ENCODE data around the gene USP31.

Gene USP31, protein sequence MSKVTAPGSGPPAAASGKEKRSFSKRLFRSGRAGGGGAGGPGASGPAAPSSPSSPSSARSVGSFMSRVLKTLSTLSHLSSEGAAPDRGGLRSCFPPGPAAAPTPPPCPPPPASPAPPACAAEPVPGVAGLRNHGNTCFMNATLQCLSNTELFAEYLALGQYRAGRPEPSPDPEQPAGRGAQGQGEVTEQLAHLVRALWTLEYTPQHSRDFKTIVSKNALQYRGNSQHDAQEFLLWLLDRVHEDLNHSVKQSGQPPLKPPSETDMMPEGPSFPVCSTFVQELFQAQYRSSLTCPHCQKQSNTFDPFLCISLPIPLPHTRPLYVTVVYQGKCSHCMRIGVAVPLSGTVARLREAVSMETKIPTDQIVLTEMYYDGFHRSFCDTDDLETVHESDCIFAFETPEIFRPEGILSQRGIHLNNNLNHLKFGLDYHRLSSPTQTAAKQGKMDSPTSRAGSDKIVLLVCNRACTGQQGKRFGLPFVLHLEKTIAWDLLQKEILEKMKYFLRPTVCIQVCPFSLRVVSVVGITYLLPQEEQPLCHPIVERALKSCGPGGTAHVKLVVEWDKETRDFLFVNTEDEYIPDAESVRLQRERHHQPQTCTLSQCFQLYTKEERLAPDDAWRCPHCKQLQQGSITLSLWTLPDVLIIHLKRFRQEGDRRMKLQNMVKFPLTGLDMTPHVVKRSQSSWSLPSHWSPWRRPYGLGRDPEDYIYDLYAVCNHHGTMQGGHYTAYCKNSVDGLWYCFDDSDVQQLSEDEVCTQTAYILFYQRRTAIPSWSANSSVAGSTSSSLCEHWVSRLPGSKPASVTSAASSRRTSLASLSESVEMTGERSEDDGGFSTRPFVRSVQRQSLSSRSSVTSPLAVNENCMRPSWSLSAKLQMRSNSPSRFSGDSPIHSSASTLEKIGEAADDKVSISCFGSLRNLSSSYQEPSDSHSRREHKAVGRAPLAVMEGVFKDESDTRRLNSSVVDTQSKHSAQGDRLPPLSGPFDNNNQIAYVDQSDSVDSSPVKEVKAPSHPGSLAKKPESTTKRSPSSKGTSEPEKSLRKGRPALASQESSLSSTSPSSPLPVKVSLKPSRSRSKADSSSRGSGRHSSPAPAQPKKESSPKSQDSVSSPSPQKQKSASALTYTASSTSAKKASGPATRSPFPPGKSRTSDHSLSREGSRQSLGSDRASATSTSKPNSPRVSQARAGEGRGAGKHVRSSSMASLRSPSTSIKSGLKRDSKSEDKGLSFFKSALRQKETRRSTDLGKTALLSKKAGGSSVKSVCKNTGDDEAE (N-terminal part only)

DNA sequence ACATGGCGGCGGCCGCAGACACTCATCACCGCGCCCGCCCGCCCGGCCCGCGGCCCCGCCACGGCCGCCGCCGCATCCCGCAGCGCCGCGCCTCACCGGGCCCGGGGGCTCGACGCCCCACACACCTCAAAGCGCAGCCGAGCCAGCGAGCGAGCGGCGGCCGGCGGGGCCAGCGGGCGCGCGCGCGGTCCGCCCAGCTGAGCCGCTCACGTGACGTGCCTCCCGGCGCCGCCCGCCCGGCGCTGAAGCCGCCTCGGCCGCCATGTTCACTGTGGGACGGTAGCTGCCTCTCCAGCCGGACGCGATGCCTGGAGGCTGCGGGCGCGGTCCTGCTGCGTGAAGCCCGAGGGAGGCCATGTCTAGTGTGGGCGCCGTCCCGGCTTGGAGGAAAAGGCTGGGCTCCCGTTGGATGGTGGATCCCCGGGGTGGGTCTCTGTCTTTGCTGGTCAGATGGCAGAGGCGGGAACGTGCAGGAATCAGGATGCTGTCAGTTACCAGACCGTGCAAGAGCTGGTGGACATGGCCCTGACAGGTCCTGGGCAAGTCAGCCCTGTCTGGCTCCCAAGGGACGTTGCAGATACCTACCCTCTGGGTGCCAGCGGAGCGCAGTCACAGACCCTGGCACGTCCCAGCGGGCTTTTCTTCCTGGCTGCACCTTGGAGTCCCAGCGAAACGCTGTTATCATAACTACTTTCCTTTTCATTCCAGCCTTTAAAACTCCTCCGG, at the start of gene USP31:
Gene USP31, minus strand, starts transcription at position 186 of the 726 bp plus-strand sequence. Its CDS starts 182 bp downstream, at position 4.
- DNase-seq = peak; percentile 86

DNA sequence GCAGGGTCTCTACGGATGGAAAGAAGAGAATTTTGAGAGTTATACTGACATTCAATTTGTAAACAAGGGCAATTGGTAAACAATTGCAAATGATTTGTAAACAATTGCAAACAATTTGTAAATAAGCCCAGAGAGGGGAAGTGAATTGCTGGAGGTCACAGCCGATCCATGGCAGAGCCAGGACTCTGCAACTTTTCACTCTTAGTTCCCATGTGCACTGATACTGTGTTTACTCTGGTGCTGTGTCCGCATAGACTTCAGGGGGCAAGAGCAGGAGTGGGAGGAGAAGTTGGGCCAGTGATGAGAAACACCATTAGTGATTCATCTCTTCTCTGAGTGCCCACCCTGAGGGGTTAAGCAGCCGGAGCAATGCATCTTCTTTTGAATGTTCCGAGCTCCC, 47.3 kb upstream of the USP31 start:
- DNase-seq = no peak

DNA sequence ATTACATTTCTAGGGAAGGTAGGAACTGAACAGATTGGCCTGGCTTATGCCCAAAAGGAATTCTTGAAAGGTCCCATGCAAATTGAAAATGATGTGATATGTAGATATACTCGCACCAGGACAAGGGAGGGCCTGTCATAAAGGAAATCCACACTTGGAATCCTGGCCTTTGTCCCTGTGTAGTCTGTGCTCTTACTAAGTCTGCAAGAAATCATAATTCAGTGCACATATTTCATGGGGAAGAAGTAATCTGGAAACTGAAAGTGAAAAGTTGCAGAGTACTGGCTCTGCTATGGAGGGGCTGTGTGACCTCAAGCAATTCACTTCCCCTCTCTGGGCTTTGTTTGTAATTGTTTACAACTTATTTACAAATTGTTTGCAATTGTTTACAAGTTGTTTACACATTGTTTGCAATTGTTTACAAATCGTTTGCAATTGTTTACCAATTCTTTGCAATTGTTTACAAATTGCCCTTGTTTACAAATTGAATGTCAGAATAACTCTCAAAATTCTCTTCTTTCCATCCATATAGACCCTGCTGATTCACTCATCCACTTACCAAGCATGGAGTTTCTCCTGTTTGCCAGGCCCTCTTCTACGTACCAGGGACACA, 46.2 kb upstream of the USP31 start:
- DNase-seq = peak; percentile 40

DNA sequence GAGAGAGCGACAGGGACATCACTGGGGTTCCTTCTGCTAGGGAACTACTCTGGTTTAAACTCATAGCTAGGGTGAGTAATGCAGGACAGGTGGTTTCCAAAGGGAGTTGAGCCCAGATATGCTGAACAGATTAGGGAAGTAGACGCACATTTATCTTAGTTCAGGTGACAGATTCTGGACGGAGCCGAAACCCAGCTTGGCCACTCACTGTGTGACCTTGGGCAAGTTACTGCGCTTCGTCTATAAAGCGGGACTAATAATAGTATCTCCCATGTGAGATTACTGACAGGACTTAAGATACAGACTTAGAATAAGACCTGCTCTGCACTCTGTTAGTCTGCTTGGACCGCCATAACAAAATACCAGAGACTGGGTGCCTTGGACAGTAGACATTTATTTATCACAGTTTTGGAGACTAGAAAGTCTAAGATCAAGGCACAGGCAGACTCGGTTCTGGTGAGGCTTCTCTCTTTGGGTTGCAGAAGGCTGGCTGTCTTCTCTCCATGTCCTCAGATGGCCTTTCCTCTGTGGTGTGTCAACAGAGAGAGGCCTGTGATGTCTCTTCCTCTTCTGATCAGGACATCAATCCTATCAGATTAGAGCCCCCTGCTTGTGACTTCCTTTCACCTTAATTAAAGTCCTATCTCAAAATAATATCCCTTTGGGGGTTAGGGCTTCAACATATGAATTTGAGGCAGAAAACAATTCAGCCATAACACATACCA, 45.4 kb upstream of the USP31 start:
- peak; percentile 17 for DNase-seq

DNA sequence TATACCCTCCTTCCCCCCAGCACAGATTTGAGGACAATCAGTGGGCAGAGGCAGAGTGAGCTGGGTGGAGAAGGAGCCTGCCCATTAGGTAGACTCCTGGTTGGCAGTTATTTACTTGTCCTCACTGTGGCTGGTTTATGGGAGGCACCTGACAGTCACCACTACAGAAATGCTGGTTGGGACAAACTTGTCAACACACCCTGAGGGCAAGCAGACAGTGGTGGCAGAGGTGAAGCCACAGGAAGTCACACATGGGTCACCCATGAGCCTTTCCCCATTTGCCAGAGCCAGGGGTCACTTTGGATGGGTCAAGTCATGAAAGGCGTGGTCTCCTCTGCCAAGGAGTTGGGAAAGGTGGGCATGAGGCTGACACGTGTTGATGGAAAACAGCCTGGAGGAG, 39.7 kb upstream of the USP31 start:
- no peak for DNase-seq

DNA sequence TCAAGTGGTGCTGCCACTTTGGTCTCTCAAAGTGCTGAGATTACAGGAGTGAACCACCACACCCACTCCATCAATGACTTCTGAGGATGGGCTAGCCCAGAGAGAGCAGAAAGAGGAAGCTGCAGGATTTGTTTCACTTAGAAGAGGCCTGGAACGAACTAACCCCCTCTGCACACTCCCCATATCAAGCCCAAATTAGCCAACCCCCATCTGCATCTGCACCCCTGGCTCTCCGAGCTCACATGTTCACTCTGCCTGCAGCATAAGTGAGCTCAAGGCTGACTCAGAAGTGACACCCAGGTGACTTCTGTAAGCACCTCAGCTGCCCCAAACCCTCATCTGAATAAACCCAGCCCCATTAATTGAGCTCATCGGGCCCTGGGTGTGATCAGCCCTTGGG, 38.1 kb upstream of the USP31 start:
- DNase-seq = peak; percentile 28

DNA sequence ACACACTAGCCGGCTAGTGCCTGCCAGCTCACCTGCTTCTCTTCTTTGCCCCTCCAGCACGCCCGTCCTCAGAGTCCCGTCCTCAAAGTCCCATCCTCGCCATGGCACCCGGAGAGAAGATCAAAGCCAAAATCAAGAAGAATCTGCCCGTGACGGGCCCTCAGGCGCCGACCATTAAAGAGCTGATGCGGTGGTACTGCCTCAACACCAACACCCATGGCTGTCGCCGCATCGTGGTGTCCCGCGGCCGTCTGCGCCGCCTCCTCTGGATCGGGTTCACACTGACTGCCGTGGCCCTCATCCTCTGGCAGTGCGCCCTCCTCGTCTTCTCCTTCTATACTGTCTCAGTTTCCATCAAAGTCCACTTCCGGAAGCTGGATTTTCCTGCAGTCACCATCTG, 36.9 kb upstream of the USP31 start:
- no peak for DNase-seq

DNA sequence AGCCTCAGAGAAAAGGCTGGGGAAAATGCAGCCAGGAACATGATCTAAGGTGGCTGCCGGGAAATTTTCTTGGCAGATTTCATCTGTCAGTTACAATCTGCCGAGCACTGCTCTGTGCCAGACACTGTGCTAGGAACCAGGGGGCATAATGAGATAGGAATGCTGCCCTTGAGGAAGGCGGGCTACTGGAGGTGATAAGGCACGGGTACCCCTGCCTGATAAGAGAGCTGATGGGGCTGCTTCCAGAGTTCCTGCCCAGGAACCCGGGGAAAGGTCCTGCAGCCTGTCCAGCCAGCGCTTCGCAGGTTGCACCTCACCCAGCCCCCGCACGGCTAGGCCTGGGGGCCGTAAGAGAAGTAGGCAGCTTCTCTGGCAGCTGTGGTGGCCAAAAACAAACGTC, 36.4 kb upstream of the USP31 start:
- DNase-seq = no peak

DNA sequence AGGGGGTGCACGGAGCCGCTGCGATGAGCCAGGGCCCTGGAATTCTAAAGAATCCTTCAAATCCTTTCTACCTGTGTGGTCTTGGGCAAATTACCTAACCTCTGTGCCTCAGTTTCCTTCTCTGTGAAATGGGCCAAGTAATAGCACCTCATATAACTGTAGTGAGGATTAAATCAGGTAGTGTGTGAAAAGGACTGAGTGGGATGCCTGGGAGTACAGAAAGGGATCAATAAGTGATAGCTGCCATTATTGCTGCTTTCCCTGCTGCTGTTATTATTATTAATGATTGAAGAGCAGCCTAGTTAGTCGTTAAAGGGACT, 34.3 kb upstream of the USP31 start:
- no peak for DNase-seq

DNA sequence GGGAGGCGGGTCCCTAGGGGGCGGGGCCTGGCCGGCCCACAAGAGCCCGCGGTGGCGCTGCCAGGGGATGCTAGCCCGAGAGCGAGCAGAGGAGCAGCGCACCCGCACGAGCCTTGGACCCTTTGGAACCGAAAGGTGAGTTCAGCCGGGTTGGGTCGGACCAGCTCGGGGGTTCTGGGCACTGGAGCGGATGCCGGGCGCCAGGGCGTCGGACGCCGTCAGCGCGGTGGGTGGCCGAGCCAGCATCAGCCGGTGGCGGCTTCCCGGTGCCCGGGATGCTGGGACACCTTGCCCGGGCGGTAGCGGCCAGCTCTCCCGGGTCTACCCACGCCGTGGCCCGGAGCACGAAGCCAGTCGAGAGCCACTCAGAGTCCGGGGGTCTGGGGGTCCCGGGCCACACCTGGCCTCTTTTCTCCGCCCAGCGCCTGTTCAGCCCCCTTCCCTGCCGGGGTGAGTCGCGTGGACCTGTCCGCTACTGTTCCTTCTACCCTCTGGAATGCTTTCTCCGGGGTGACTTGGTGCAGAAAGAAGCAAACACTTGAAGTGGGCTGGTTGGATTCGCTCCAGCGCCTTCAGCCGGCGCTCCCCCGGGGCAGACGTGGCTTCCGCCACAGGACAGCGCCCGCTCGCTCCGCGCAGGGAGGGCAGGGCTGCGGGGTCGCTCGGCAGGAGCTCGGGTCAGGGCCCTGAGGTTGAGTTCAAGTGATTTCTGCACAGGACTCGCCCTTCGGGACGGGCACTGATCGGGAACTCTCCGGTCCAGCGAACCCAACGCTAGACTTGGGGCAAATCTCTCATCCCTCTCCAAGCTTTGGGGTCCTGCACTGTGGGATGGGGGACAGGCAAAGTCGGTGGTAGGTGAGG, 33.7 kb upstream of the USP31 start, which contains the start of gene SCNN1G:
Gene SCNN1G, plus strand, starts transcription at position 67 of the 864 bp plus-strand sequence. CDS start 3,527 bp downstream, outside the sequence.
- no peak for DNase-seq

DNA sequence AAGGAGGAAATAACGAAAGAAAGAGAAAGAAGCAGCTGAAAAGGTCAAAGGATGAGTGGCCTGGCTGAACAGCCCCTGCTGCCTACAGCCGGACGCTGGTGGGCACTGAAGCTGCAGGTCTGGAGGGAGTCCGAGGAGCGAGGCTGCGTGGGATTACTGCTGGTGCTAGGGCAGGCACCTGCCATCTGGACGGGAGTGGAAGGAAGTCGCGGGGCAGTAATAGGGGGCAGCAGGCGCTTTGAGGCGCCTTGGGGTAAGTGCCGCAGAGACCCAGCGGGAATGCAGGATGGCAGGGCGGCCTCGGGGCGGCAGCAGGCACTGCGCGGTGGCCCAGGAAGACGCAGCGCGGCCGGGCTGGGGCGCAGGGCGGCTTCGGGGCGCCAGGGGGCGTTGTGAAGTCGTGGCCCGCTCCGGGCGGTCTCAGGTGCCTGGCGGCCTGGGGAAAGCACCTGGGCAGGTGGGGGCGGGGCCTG, 33.0 kb upstream of the USP31 start:
- peak; percentile 49 for DNase-seq

DNA sequence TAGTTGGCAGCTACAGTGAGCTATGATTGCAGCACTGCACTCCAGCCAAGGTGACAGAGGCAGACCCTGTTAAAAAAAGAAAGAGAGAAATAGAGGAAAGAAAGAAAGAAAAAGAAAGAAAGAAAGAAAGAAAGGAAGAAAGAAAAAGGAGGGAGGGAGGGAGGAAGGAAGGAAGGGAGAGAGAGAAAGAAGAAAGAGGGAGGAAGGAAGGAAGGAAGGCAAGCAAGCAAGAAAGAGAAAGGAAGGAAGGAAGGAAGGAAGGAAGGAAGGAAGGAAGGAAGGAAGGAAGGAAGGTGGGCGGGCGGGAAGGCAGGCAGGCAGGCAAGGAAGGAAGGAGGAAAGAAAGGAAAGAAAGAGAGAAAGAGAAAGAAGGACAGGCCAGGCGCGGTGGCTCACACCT, 32.3 kb upstream of the USP31 start:
- DNase-seq = no peak

DNA sequence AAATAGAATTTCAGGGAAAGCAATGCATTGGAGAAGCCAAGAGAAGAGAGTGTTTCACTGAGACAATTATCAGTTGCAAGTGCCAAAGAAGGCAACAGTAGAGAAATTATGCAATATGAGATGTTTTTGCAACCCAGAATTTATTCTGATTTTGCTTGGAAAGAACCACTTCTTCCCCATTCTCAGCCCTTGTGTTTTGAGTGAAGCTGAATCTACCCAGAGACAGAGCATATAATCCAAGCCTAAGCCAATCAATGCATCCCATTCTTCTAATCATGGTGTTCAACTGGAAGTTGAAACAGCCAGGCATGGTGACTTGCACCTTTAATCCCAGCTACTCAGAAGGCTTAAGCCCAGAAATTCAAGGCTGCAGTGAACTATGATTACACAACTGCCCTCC, 26.4 kb upstream of the USP31 start:
- peak; percentile 57 for DNase-seq

DNA sequence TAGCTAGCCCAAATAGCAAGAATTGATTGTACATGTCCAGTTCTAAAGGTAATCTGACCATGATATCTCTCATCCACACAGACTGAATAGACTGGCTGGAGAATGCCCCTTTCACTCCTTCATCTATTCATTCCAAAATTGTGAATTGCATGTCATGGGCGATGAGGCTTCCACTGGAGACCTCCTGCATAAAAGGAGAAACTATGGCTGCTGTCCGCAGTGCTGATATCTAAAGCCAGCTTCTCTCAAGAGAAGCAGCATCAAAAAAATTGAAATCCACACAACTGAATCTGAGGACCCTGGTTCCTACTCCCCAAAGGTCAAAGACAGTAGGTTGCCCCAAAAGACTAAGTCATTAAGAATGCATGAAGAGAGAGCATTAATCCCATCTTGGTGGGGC, 25.4 kb upstream of the USP31 start:
- DNase-seq = peak; percentile 7

DNA sequence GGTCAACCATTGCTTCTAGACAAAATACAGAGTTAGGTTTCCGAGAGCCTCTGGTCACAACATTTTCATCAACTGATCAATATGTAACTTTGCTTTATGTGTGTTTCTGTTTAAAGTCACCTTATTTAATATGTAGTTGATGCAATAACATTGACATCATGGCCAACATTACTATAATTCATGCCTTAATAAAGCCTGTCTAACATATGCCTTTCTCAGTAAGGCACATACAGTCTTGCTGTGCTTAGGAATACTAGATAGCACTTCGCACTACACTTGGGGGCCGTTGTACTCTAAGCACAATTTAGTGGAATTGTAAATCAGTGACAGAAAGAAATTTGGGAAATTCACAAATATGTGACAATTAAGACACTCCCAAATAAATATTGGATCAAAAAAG, 23.7 kb upstream of the USP31 start:
- DNase-seq = no peak

DNA sequence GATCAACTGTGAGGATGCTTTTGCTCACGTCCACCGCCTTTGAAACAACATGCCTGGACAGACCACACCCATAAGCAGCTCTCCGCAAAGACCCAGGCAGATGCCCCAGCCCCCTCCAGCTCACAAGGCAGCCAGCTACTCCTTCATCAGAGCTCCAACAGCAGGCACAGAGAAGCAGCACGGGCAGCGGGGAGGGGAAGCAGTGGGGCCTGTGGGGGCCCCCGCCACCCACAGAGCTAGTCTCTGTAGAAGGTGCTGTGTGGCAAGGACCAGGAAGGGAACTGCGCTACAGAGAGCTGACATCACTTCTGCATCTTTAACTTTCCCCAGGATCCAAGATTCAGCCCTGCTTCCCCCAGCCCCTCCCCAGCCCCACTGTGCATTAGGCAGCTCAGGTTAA, 23.3 kb upstream of the USP31 start:
- no peak for DNase-seq

DNA sequence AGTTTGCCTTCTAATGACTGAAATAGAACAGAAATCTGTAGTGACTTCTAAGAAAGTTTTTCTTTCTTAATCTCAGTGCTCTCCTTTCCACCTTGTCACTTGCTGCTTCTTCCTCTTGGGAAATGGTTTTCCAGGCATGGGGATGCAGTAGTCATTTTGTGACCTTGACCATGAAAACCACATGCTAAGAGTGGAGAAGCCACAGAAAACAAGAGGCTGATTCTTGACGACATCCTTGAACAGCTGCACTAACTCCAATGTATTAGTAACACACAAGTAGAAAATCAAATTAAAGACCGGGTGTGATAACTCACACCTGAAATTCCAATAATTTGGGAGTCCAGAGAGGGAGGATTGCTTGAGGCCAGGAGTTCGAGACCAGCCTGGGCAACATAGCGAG, 15.5 kb upstream of the USP31 start:
- DNase-seq = no peak

DNA sequence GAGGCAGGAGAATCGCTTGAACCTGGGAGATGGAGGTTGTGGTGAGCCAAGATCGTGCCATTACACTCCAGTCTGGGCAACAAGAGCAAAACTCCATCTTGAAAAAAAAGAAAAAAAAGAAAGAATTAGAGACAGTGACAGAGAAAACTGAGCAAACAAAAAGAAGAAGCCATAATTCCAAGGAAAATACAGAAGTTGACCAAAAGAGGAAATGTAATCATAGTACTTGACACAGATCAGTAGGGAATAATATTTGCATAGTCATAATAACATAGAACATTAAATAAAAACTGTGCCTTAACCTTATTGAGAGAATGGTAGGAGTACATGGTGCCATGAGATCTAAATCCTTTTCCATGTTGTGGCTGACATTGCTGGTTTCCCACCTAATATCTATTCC, 14.7 kb upstream of the USP31 start:
- no peak for DNase-seq

DNA sequence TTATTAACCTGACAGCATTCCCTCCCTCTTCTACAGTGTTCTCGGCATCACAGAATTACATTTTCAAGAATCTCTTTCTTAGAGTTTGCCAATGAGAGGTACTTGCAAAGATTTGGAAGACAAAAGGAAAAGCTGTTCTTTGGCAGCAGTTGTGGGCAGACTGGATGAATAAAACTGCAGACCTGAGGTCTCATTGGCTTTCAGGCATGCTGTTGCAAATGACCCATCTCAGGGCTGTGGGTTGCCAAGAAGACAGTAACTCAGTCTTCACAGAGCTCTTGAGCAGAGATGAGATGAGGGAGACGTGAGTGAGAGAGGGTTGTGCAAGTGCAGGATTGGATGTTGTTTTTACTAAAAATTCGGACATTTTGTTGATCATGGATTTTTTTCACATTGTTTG, 11.3 kb upstream of the USP31 start:
- DNase-seq = no peak

DNA sequence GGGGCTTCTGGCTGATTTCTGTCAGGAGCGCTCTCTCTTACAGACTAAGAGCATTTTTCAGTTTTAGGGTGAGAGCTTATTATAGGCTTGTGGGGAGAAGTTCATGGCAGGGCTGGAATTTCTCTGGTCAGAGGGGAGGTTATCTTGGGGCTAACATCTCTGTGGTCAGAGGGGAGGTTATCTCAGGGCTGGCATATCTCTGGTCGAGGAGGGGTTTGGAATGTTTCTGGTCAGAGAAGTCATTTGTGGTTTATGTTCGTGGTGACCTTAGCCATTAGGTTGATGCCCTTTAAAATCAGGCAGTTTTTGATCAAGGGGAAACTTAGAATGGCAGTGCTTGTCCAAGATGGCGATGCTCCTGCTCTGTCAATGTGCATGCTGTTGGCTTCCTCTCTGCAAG, 10.8 kb upstream of the USP31 start:
- no peak for DNase-seq
